GM10248 (cell line): ENCODE results near the gene PARD6A.

Source experiments
- CTCF ChIA-PET: fragments of 300-600 bp; sonication (Branson Sonifier 250); formaldehyde crosslinking; extraction: SDS; loops from one replicate; lab custom pipeline; 2021; ENCODE audit warnings: antibody characterized with exemption; lab: Yijun Ruan, JAX
- POLR2A ChIA-PET: fragments of 350-650 bp; sonication (Branson Sonifier 250); formaldehyde crosslinking; extraction: SDS; loops from one replicate; lab custom pipeline; 2020; ENCODE audit warnings: antibody characterized with exemption; lab: Yijun Ruan, JAX
- DNase-seq: peaks from one replicate; pipeline ENCODE4 v3.0.0; 2012; ENCODE audit errors: extremely low spot score
- TF ChIP-seq, protein P1 (sequence below): IDR thresholded peaks from 2 replicates; pipeline ENCODE4 v1.5.1; 2012; ENCODE audit warnings: mild to moderate bottlenecking, low read depth; ENCODE audit errors: extremely low read depth, missing control alignments, control extremely low read depth

The PARD6A gene

DNA sequence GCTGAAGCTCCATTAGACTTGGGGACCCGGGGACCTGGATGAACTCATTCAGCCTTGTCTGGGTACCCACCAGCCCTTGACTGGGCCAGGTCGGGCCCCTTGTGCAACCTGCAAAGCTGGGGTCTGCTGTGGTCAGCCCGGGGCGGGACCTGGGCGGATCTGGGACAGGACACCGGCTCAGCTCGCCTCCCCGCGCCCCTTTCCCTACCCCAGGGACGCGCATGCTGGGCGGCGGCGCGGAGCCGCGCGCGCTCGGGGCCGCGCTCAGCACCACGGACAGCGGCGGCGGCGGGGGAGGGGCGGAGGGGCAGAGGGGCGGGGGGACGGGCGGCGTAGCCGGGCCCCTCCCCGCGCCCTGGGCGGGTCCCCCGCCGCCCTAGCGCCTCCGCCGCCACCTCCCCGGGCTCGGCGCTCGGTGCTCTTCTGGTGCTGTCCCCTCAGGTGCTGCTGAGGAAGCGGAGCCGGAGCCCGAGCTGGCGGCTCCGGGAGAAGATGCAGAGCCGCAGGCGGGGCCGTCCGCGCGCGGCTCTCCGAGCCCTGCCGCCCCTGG, 8.1 kb upstream of the PARD6A start:
- DNase-seq, result no peak
- TF ChIP-seq, protein P1, sequence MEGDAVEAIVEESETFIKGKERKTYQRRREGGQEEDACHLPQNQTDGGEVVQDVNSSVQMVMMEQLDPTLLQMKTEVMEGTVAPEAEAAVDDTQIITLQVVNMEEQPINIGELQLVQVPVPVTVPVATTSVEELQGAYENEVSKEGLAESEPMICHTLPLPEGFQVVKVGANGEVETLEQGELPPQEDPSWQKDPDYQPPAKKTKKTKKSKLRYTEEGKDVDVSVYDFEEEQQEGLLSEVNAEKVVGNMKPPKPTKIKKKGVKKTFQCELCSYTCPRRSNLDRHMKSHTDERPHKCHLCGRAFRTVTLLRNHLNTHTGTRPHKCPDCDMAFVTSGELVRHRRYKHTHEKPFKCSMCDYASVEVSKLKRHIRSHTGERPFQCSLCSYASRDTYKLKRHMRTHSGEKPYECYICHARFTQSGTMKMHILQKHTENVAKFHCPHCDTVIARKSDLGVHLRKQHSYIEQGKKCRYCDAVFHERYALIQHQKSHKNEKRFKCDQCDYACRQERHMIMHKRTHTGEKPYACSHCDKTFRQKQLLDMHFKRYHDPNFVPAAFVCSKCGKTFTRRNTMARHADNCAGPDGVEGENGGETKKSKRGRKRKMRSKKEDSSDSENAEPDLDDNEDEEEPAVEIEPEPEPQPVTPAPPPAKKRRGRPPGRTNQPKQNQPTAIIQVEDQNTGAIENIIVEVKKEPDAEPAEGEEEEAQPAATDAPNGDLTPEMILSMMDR, result no peak
- CTCF ChIA-PET, result interaction anchor here (0.9 to 3.2 kb wide), 6 partner anchors 9 to 172 kb away, joined by 3 to 17 read pairs (median 4); partner anchors contain the start of gene ATP6V0D1
- POLR2A ChIA-PET, result no interaction called here

DNA sequence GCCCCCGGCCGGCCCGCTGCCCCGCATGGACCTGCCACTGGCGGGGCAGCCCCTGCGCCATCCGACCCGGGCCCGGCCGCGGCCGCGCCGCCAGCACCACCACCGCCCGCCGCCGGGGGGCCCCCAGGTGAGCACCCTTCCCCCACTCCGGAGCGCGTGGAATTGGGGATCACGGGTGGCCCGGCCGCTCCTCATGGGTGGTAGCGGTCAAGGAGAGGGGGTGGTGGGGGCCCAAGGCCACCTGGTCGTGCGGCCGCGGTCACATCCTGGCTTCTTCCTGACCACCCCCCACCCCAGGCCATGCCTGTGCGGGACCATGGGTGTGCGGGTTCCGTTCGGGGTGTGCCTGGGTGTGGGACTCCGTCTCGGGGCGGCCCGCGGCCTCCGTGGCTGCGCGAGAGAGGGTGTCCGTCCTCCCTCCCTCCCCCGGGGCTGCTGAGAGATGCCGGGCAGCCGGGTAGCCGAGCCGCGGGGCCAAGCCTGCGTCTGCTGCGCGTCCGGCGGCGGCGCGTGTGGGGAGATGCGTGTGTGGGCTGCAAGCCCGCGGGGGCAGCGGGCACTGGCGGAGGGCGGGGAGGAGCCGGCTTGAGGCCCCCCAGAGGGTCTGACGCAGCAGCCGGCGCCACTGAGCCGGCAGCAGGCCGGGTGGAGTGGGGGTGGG, 7.5 kb upstream of the PARD6A start:
- ChIA-PET CTCF (interaction anchor here (1.1 to 3.2 kb wide), 3 partner anchors 106 to 132 kb away, joined by 3 to 17 read pairs (median 14); no protein-coding TSS in a partner anchor), POLR2A (no interaction called here)
- DNase-seq, result no peak
- TF ChIP-seq, protein P1, result no peak

DNA sequence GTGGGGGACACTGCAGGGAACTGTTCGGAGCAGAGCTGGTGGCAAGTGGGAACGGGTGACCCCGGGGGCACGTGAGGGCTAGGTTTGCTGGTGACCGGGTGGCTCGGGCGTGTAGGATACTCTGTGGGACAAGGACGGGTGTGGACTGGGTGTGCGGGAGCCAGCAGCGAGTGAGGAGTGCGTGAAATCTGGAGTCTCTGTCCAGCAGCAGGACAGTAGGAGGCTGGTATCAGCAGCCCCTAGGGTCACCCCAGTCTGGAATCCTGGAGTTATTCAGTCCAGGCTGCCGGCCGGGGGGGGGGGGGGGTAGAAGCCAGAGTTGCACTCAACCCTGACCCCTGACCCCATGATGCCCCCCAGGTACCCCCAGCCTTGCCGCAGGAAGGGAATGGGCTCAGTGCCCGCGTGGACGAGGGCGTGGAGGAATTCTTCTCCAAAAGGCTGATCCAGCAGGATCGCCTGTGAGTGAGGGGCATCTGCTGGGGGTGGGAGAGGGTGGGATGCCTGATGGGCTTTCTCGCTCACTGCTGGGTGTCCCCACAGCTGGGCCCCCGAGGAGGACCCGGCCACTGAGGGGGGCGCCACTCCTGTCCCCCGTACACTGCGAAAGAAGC, 6.9 kb upstream of the PARD6A start:
- CTCF ChIA-PET, result interaction anchor here (1.1 kb wide), 1 partner anchor 133 kb away, joined by 3 read pairs; no protein-coding TSS in a partner anchor

DNA sequence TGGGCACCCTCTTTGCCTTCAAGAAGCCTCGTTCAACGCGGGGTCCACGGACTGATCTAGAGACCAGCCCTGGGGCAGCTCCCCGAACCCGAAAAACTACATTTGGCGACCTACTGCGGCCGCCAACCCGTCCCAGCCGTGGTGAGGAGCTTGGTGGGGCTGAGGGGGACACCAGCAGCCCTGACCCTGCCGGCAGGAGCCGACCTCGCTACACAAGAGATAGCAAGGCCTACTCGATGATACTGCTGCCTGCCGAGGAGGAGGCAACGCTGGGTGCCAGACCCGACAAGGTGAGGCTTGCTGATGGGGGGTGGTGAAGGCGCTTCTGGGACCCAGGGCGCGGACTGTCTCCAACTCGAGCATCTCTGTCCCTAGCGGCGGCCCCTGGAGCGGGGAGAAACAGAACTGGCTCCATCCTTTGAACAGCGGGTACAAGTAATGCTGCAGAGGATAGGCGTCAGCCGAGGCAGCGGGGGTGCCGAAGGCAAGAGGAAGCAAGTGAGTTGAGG, 6.3 kb upstream of the PARD6A start:
- DNase-seq, result no peak
- CTCF ChIA-PET, result no interaction called here
- TF ChIP-seq, protein P1, result no peak
- POLR2A ChIA-PET, result no interaction called here

More for the DNA sequence above, 6.9 kb upstream of the PARD6A start:
- TF ChIP-seq, protein P1, result no peak
- DNase-seq, result no peak
- POLR2A ChIA-PET, result no interaction called here

DNA sequence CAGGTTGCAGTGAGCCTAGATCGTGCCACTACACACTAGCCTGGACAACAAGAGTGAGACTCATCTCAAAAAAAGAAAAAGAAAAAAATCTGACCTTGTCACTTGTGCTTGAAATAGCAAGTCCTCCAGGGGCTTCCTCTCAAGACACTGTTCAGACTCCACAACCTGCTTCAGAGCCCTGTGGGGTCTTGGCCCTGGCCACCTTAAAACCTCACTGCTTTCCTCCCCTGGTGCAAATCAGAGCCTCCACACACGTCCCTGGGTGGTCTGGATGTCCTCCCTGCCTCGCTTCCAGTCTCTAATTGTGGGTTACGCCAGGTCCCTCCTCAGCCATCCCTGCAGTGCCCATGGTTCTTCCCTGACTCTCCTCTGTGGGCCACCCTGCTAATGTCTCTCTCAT, 5.4 kb upstream of the PARD6A start:
- TF ChIP-seq, protein P1, result no peak
- POLR2A ChIA-PET, result no interaction called here
- CTCF ChIA-PET, result interaction anchor here (8.9 to 18.5 kb wide), 2 partner anchors 10 to 127 kb away, joined by 89 to 357 read pairs; partner anchors contain the start of genes CARMIL2 and RIPOR1
- no peak for DNase-seq

DNA sequence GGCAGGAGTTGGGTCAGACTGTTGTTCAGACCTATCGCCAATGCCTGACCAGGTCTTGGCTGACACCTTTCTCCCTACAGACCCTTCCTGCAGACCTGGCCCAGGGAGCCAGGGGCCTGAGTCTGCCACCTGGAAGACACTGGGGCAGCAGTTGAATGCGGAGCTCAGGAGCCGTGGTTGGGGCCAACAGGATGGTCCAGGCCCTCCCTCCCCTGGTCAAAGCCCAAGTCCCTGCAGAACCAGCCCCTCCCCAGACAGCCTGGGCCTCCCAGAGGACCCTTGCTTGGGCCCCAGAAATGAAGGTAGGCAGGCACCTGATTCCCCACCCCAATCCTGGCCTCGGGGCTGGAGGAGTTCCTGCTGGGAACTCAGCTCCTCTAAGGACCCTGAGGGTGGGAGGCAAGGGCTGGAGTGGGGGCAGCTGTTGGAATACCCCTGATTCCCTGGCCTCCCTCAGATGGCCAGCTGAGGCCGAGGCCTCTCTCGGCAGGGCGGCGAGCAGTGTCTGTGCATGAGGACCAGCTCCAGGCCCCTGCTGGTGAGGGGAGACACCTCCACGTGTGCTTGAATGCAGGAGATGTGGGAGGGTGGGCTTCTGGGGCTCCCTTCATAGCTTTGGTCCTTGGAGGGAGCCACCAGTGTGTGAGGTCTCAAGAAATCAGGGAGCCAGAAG, 4.3 kb upstream of the PARD6A start:
- DNase-seq, result no peak
- TF ChIP-seq, protein P1, result no peak
- ChIA-PET CTCF (interaction anchor here (0.7 to 18.5 kb wide), 5 partner anchors 11 to 128 kb away, joined by 3 to 357 read pairs (median 53); partner anchors contain the start of genes CARMIL2 and RIPOR1), POLR2A (no interaction called here)
